HL-60 (cell line): ENCODE data around the gene POFUT1.
"Not testable (repeated sequence)": the region's sequence is repeated elsewhere in the genome, so short reads cannot be mapped to it uniquely, and the experiment has no call there.

Source experiments
- DNase-seq, 2 experiments: peaks; one replicate each; pipeline ENCODE4 v3.0.0-alpha.2; 2010 to 2020; ENCODE audit warnings: low read depth in 1 of 2, low spot score in 1 of 2
- H3K27ac ChIP-seq: fragments of 250-450 bp; sonication (Bioruptor Pico); replicated peaks from 2 replicates; pipeline ENCODE4 v1.5.1; 2020; ENCODE audit warnings: mild to moderate bottlenecking, moderate library complexity
- H3K27me3 ChIP-seq: fragments of 250-450 bp; sonication (Bioruptor Pico); 2 replicates; pipeline ENCODE4 v1.5.1; 2021; ENCODE audit warnings: mild to moderate bottlenecking, moderate library complexity; ENCODE audit not compliant: insufficient read depth, poor library complexity, severe bottlenecking
- H3K4me3 ChIP-seq: replicated peaks from 2 replicates; pipeline ENCODE4 v1.5.1; 2011; ENCODE audit warnings: mild to moderate bottlenecking, control low read depth, low read length; ENCODE audit not compliant: insufficient read depth
- GABPA ChIP-seq: IDR thresholded peaks from 2 replicates; pipeline ENCODE4 v1.6.1; 2012; ENCODE audit warnings: low read depth
- POLR2AphosphoS5 ChIP-seq: IDR thresholded peaks from 2 replicates; pipeline ENCODE4 v1.6.1; 2012; ENCODE audit warnings: low read depth
- SPI1 ChIP-seq: IDR thresholded peaks from 2 replicates; pipeline ENCODE4 v1.6.1; 2012; ENCODE audit warnings: low read depth, mild to moderate bottlenecking, borderline replicate concordance
- TF ChIP-seq, protein P1 (sequence below): IDR thresholded peaks from one replicate; pipeline ENCODE4 v1.5.1; 2011; ENCODE audit warnings: low read length, control low read depth, inconsistent platforms; ENCODE audit not compliant: insufficient read depth
- TF ChIP-seq, protein P2 (sequence below): IDR thresholded peaks from 2 replicates; pipeline ENCODE4 v1.6.1; 2012; ENCODE audit warnings: low read depth; ENCODE audit not compliant: insufficient replicate concordance

POFUT1 gene

GRCh38 chr20:32167552-32167951 lies 40.1 kb upstream of the POFUT1 start:
- TF ChIP-seq, protein P1, sequence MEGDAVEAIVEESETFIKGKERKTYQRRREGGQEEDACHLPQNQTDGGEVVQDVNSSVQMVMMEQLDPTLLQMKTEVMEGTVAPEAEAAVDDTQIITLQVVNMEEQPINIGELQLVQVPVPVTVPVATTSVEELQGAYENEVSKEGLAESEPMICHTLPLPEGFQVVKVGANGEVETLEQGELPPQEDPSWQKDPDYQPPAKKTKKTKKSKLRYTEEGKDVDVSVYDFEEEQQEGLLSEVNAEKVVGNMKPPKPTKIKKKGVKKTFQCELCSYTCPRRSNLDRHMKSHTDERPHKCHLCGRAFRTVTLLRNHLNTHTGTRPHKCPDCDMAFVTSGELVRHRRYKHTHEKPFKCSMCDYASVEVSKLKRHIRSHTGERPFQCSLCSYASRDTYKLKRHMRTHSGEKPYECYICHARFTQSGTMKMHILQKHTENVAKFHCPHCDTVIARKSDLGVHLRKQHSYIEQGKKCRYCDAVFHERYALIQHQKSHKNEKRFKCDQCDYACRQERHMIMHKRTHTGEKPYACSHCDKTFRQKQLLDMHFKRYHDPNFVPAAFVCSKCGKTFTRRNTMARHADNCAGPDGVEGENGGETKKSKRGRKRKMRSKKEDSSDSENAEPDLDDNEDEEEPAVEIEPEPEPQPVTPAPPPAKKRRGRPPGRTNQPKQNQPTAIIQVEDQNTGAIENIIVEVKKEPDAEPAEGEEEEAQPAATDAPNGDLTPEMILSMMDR = no peak
- TF ChIP-seq, protein P2, sequence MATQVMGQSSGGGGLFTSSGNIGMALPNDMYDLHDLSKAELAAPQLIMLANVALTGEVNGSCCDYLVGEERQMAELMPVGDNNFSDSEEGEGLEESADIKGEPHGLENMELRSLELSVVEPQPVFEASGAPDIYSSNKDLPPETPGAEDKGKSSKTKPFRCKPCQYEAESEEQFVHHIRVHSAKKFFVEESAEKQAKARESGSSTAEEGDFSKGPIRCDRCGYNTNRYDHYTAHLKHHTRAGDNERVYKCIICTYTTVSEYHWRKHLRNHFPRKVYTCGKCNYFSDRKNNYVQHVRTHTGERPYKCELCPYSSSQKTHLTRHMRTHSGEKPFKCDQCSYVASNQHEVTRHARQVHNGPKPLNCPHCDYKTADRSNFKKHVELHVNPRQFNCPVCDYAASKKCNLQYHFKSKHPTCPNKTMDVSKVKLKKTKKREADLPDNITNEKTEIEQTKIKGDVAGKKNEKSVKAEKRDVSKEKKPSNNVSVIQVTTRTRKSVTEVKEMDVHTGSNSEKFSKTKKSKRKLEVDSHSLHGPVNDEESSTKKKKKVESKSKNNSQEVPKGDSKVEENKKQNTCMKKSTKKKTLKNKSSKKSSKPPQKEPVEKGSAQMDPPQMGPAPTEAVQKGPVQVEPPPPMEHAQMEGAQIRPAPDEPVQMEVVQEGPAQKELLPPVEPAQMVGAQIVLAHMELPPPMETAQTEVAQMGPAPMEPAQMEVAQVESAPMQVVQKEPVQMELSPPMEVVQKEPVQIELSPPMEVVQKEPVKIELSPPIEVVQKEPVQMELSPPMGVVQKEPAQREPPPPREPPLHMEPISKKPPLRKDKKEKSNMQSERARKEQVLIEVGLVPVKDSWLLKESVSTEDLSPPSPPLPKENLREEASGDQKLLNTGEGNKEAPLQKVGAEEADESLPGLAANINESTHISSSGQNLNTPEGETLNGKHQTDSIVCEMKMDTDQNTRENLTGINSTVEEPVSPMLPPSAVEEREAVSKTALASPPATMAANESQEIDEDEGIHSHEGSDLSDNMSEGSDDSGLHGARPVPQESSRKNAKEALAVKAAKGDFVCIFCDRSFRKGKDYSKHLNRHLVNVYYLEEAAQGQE = no peak
- TF ChIP-seq GABPA = no peak
- no peak for TF ChIP-seq POLR2AphosphoS5
- TF ChIP-seq SPI1 = no peak
- no peak for DNase-seq
- Histone ChIP-seq H3K27me3 (no peaks in the 10 kb centered on the region), H3K27ac (no peak overlapping the region), H3K4me3 (no peak overlapping the region)

GRCh38 chr20:32168184-32168910 lies 39.3 kb upstream of the POFUT1 start:
- TF ChIP-seq GABPA = no peak
- no peak for TF ChIP-seq SPI1
- TF ChIP-seq, protein P1 = no peak
- no peak for TF ChIP-seq POLR2AphosphoS5
- TF ChIP-seq, protein P2 = no peak
- Histone ChIP-seq H3K27ac (no peak overlapping the region), H3K4me3 (no peak overlapping the region), H3K27me3 (no peaks in the 10 kb centered on the region)
- DNase-seq = no peak

- not testable (repeated sequence) for DNase-seq, H3K4me3 ChIP-seq, H3K27me3 ChIP-seq, H3K27ac ChIP-seq
Observed at GRCh38 chr20:32177696-32178095, 30.0 kb upstream of the POFUT1 start.

DNA sequence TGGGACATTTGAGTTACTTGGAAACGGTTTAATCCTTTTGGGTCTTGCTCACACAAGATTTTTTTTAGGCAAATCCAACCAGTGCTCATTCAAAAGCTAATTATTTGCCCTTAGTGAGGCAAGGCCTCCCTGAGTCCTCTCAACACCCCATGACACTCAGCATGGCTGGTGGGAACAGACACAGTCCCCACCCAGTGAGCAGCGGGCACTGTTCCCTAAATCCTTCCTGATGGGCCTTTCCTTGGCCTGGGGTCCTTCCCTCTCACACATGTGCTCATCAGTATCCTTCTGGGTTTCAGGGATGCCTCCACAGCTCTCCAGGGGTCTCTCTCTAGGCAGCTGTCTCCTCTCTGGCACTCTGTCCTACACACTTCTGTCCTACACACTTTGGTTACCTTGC lies 28.2 kb upstream of the POFUT1 start:
- no peaks in the 10 kb centered on the region for H3K27me3 ChIP-seq
- no peak overlapping the region for H3K27ac ChIP-seq
- no peak for DNase-seq
- TF ChIP-seq, protein P2 = no peak
- no peak for TF ChIP-seq SPI1
- TF ChIP-seq, protein P1 = no peak
- H3K4me3 ChIP-seq = no peak overlapping the region
